ENCODE results near the gene IL4I1.

DNA sequence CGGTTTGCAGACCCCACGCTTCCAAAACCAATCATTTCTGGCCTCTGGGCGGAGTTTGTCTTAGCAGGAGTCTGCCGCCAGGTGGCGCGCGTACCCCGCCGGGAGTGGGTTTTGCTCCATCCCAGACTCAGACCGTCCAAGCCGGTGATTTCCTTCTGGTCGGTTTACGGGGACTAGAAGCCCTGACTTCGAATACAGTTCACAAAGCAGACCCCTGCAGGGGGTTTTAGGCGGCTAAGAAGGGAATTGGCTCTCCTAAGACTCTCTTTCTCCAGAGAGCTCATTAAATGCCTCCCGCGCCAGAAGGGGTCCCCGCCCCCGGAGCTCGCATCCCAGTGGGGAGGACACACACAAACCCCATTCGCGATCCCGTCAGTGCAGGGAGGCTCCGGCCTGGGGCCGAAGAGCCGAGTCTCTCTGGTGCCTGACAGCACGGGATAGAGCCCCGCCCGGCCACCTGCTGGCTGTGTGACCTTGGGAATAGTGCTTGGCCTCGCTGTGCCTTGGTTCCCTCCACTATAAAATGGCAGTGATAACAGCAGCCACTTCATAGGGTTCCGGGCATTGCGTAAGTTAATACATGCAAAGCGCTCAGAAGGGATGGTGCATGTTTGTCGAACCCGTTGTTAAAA, 41.2 kb upstream of the IL4I1 start:
- peak; percentile 93 to 97 (median 95) for TF ChIP-seq CTCF (IDR thresholded peaks at IDR 0.05)
- no peak for TF ChIP-seq POLR2A (IDR thresholded peaks at IDR 0.05)
